Liver (tissue), 9 donors: Measurements from ENCODE around the gene ABCB6. TPM values are rescaled to one million over a fixed set of nuclear protein-coding genes. Genes with fewer than 3 reads are reported as not detected.
A peak's percentile ranks its signal among the peaks of the same experiment; 100 is the strongest.

ENCODE experiments used
- DNase-seq: peaks from one replicate; pipeline ENCODE4 v3.0.0-alpha.2; 2017; ENCODE audit warnings: low spot score
- H3K27ac ChIP-seq, 2 donors: one replicate each; pipeline ENCODE4 v1.7.0; 2013; ENCODE audit warnings: inconsistent platforms in 2 of 2, low read length in 2 of 2, control low read depth in 1 of 2, low read depth in 1 of 2, mild to moderate bottlenecking in 1 of 2
- H3K27me3 ChIP-seq, 4 donors: one replicate each; pipeline versions ENCODE4 v1.6.1 to v1.7.0; 2013; ENCODE audit warnings: low read length in 3 of 4, inconsistent platforms in 1 of 4, mild to moderate bottlenecking in 1 of 4, moderate library complexity in 1 of 4; ENCODE audit not compliant: control insufficient read depth in 4 of 4, insufficient read depth in 4 of 4
- H3K36me3 ChIP-seq, 4 donors: one replicate each; pipeline versions ENCODE4 v1.6.1 to v1.7.0; 2013; ENCODE audit warnings: low read length in 3 of 4, mild to moderate bottlenecking in 3 of 4, low read depth in 1 of 4, moderate library complexity in 1 of 4; ENCODE audit not compliant: control insufficient read depth in 4 of 4, insufficient read depth in 3 of 4
- H3K4me1 ChIP-seq, 4 donors: one replicate each; pipeline versions ENCODE4 v1.6.1 to v1.7.0; 2013; ENCODE audit warnings: low read length in 3 of 4, mild to moderate bottlenecking in 3 of 4, moderate library complexity in 1 of 4; ENCODE audit not compliant: control insufficient read depth in 4 of 4, insufficient read depth in 4 of 4
- H3K4me3 ChIP-seq, 3 donors: one replicate each; pipeline versions ENCODE4 v1.6.1 to v1.7.0; 2013; ENCODE audit warnings: low read length in 3 of 3, control low read depth in 1 of 3, low read depth in 1 of 3, mild to moderate bottlenecking in 1 of 3
- H3K9ac ChIP-seq, 2 donors: one replicate each; pipeline ENCODE4 v1.7.0; 2013; ENCODE audit warnings: low read length in 2 of 2, mild to moderate bottlenecking in 2 of 2, moderate library complexity in 2 of 2, control low read depth in 1 of 2, low read depth in 1 of 2
- H3K9me3 ChIP-seq, 4 donors: one replicate each; pipeline versions ENCODE4 v1.6.1 to v1.7.0; 2013; ENCODE audit warnings: low read length in 3 of 4; ENCODE audit not compliant: control insufficient read depth in 4 of 4
- ATF3 ChIP-seq: IDR thresholded peaks from 2 replicates; pipeline ENCODE4 v1.6.1; 2016; ENCODE audit warnings: antibody characterized with exemption
- EGR1 ChIP-seq, 2 donors: IDR thresholded peaks; 2 replicates each; pipeline ENCODE4 v1.6.1; 2016 to 2018; ENCODE audit warnings: antibody characterized with exemption in 2 of 2, low read depth in 2 of 2
- FOXA1 ChIP-seq: IDR thresholded peaks from 2 replicates; pipeline ENCODE4 v1.6.1; 2016; ENCODE audit warnings: antibody characterized with exemption
- FOXA2 ChIP-seq: IDR thresholded peaks from 2 replicates; pipeline ENCODE4 v1.6.1; 2016; ENCODE audit warnings: antibody characterized with exemption
- GABPA ChIP-seq, 2 donors: IDR thresholded peaks in 1 of 2; conservative IDR thresholded peaks in 1 of 2; 2 replicates each; pipeline ENCODE4 v1.6.1; 2016; ENCODE audit warnings: antibody characterized with exemption in 2 of 2, mild to moderate bottlenecking in 1 of 2, moderate library complexity in 1 of 2
- HNF4A ChIP-seq, 2 donors: conservative IDR thresholded peaks; 2 replicates each; pipeline ENCODE4 v1.6.1; 2016; ENCODE audit warnings: antibody characterized with exemption in 2 of 2, mild to moderate bottlenecking in 2 of 2
- JUND ChIP-seq, 2 donors: IDR thresholded peaks; 2 replicates each; pipeline ENCODE4 v1.6.1; 2016; ENCODE audit warnings: antibody characterized with exemption in 2 of 2
- MAX ChIP-seq: IDR thresholded peaks from 2 replicates; pipeline ENCODE4 v1.6.1; 2016; ENCODE audit warnings: antibody characterized with exemption
- NR2F2 ChIP-seq: IDR thresholded peaks from 2 replicates; pipeline ENCODE4 v1.6.1; 2016; ENCODE audit warnings: antibody characterized with exemption
- RAD21 ChIP-seq, 2 donors: IDR thresholded peaks; 2 replicates each; pipeline ENCODE4 v1.6.1; 2016; ENCODE audit warnings: antibody characterized with exemption in 2 of 2, mild to moderate bottlenecking in 2 of 2
- REST ChIP-seq: IDR thresholded peaks from 2 replicates; pipeline ENCODE4 v1.6.1; 2016; ENCODE audit warnings: antibody characterized with exemption, mild to moderate bottlenecking
- RXRA ChIP-seq, 2 donors: IDR thresholded peaks; 2 replicates each; pipeline ENCODE4 v1.6.1; 2017 to 2018; ENCODE audit warnings: antibody characterized with exemption in 2 of 2, mild to moderate bottlenecking in 1 of 2
- SP1 ChIP-seq: IDR thresholded peaks from 2 replicates; pipeline ENCODE4 v1.6.1; 2018; ENCODE audit warnings: antibody characterized with exemption, mild to moderate bottlenecking
- TAF1 ChIP-seq: conservative IDR thresholded peaks from 2 replicates; pipeline ENCODE4 v1.6.1; 2016; ENCODE audit warnings: antibody characterized with exemption, mild to moderate bottlenecking
- YY1 ChIP-seq: IDR thresholded peaks from 2 replicates; pipeline ENCODE4 v1.6.1; 2016; ENCODE audit warnings: antibody characterized with exemption, mild to moderate bottlenecking
- ZBTB33 ChIP-seq: IDR thresholded peaks from 2 replicates; pipeline ENCODE4 v1.6.1; 2016; ENCODE audit warnings: antibody characterized with exemption
- WGBS: extraction: QIAGEN DNeasy Blood & Tissue Kit; methylation state at CpG from one replicate; pipeline ENCODE4 v1.1.7; 2013; 5-methylcytosine and 5-hydroxymethylcytosine counted together
- polyA plus RNA-seq, 2 donors: library from polyadenylated mRNA; stranded (reverse) in 1 of 2; unstranded in 1 of 2; fragments of 200-250 nt in 1 of 2; fragments of >200 nt in 1 of 2; fragmentation: Nextera tagmentation in 1 of 2; extraction: Ambion mirVana in 1 of 2; gene quantifications; one replicate each; pipeline versions ENCODE4 v1.2.1 to v1.2.3, GENCODE V29; 2013 to 2015
- total RNA-seq, 2 donors: library from RNA; depleted of rRNA; stranded (reverse); fragments of >200 nt; gene quantifications; one replicate each; pipeline ENCODE4 v1.2.3, GENCODE V29; 2014
- TF ChIP-seq, protein P1 (sequence below): fragments of 150-350 bp; IDR thresholded peaks from 2 replicates; pipeline ENCODE4 v1.5.1; 2017; ENCODE audit warnings: improper control_type of control experiment, low read depth, low read length; ENCODE audit not compliant: missing input control
- donor health status: healthy.
- donor health status: healthy.
- donor health status: healthy.
- donor health status: healthy.
- donor health status: healthy.

ABCB6 gene
- total and polyA plus RNA-seq, 4 donors: 19.0 to 96.1 (median 47.8) TPM

DNA sequence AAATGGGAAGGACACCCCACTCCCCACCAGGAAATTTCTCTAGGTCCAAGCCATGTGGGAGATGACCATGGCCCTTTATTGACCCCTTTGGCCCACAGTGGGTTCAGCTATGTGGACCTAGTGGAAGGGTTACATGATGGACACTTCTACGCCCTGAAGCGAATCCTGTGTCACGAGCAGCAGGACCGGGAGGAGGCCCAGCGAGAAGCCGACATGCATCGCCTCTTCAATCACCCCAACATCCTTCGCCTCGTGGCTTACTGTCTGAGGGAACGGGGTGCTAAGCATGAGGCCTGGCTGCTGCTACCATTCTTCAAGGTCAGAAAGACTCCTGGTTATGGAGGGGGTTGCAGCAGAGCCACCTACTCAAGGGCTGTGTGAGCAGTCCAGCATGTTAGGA lies 27.8 kb upstream of the ABCB6 start (continued):
- TF ChIP-seq REST (no peak), YY1 (no peak), ATF3 (no peak), RXRA (IDR thresholded peaks at IDR 0.05) (no peak), TAF1 (no peak), FOXA1 (no peak), HNF4A (conservative IDR thresholded peaks at IDR 0.05) (no peak), RAD21 (IDR thresholded peaks at IDR 0.05) (no peak)

- peak overlapping the region; percentile 76 to 97 for H3K9ac ChIP-seq
- no peak for DNase-seq
- TF ChIP-seq ATF3: no peak
- TF ChIP-seq, protein P1, sequence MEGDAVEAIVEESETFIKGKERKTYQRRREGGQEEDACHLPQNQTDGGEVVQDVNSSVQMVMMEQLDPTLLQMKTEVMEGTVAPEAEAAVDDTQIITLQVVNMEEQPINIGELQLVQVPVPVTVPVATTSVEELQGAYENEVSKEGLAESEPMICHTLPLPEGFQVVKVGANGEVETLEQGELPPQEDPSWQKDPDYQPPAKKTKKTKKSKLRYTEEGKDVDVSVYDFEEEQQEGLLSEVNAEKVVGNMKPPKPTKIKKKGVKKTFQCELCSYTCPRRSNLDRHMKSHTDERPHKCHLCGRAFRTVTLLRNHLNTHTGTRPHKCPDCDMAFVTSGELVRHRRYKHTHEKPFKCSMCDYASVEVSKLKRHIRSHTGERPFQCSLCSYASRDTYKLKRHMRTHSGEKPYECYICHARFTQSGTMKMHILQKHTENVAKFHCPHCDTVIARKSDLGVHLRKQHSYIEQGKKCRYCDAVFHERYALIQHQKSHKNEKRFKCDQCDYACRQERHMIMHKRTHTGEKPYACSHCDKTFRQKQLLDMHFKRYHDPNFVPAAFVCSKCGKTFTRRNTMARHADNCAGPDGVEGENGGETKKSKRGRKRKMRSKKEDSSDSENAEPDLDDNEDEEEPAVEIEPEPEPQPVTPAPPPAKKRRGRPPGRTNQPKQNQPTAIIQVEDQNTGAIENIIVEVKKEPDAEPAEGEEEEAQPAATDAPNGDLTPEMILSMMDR: no peak
- no peak for TF ChIP-seq HNF4A (conservative IDR thresholded peaks at IDR 0.05)
- TF ChIP-seq RAD21 (IDR thresholded peaks at IDR 0.05): no peak
- no peak for TF ChIP-seq EGR1 (IDR thresholded peaks at IDR 0.05; ENCODE audit: low read depth in 2 of 2)
- TF ChIP-seq TAF1: no peak
- no peak for TF ChIP-seq MAX
- no peak for TF ChIP-seq REST
- TF ChIP-seq FOXA1: no peak
- TF ChIP-seq ZBTB33: no peak
- no peak for TF ChIP-seq JUND (IDR thresholded peaks at IDR 0.05)
- TF ChIP-seq SP1: no peak
- TF ChIP-seq NR2F2: no peak
- TF ChIP-seq GABPA (IDR thresholded peaks at IDR 0.05 in 1 of 2, conservative IDR thresholded peaks at IDR 0.05 in 1 of 2): no peak
- TF ChIP-seq YY1: no peak
- no peak for TF ChIP-seq RXRA (IDR thresholded peaks at IDR 0.05)
- no peak for TF ChIP-seq FOXA2
- 12% methylated on average over 10 of the region's 10 CpGs for WGBS
- peak overlapping the region; percentile 70 to 95 (median 80) for H3K4me3 ChIP-seq
- H3K27ac ChIP-seq: peak overlapping the region; percentile 72 to 94
- peaks cover 0 to 3% (median 0%) of the 10 kb centered on the region in 4 donors for H3K36me3 ChIP-seq
- no peaks in the 10 kb centered on the region for H3K9me3 ChIP-seq
- H3K27me3 ChIP-seq: no peaks in the 10 kb centered on the region
- H3K4me1 ChIP-seq: peaks cover 12 to 67% (median 57%) of the 10 kb centered on the region in 4 donors
These were observed 27.1 kb upstream of the ABCB6 start for GRCh38 chr2:219245899-219246230.
